ENCODE data around the gene IKZF3. TPM values are rescaled to one million over a fixed set of nuclear protein-coding genes. Genes with fewer than 3 reads are reported as not detected.

IKZF3 gene
- total and polyA plus RNA-seq, 10 of the 15 experiments (the other 5 are each of a cell fraction or from before 2014, with no cell fraction given): 5.5 to 98.2 (median 47.6) TPM

GRCh38 chr17:39729280-39729851 is 134.7 kb downstream of the IKZF3 start (continued):
- TF ChIP-seq MEF2A (IDR thresholded peaks at IDR 0.05; ENCODE audit: insufficient read depth, low read depth, low read length): no peak
- TF ChIP-seq RCOR1 (conservative IDR thresholded peaks at IDR 0.05; ENCODE audit: low read depth, low read length): no peak
- no peak for TF ChIP-seq HDAC2 (IDR thresholded peaks at IDR 0.05)

GRCh38 chr17:39727556-39727955 is 136.6 kb downstream of the IKZF3 start:
- RAD21 ChIA-PET (ENCODE audit: unreplicated experiment): no interaction called here
- 76% methylated on average over 10 of the region's 10 CpGs for WGBS (ENCODE audit: insufficient coverage, insufficient replicate concordance, low lambda C conversion rate, missing lambda C conversion rate)
- peaks cover 7% of the 10 kb centered on the region for H3K79me2 ChIP-seq (ENCODE audit: control insufficient read depth, insufficient read depth, low read length)
- SMC1A ChIA-PET (ENCODE audit: uncharacterized antibody, unreplicated experiment): no interaction called here
- no peak overlapping the region for H3K9ac ChIP-seq (ENCODE audit: control insufficient read depth, insufficient read depth, low read length)
- FAIRE-seq (no peak), DNase-seq (ENCODE audit: low read depth, low spot score) (no peak), ATAC-seq (no peak)
- intact Hi-C loops (cut with micrococcal nuclease; ENCODE audit: unreplicated experiment) (no loop called here), in situ Hi-C loops (cut with MboI) (no loop called here)
- H4K20me1 ChIP-seq (ENCODE audit: control insufficient read depth, insufficient read depth): no peaks in the 10 kb centered on the region
- POLR2A ChIA-PET: no interaction called here
- CTCF ChIA-PET: interaction anchor here (5.6 kb wide), 1 partner anchor 74 kb away, joined by 53 read pairs; no protein-coding TSS in a partner anchor
- no peaks in the 10 kb centered on the region for H3K9me3 ChIP-seq (replicated peaks; ENCODE audit: control insufficient read depth, insufficient read depth, low read length)
- H3K27me3 ChIP-seq (replicated peaks in 1 of 2; ENCODE audit: control insufficient read depth in 2 of 2, insufficient read depth in 2 of 2, low read length in 1 of 2): no peaks in the 10 kb centered on the region
- peaks cover 3% of the 10 kb centered on the region; the same call in 1 of the 2 replicates for H3K4me1 ChIP-seq (ENCODE audit: control insufficient read depth, insufficient read depth, low read length)
- 0 out of 4 replicates have a peak, but pooled peaks cover 0 to 3% of the 10 kb centered on the region in 2 experiments for H3K36me3 ChIP-seq (ENCODE audit: control insufficient read depth in 2 of 2, insufficient read depth in 2 of 2, low read length in 1 of 2)
- no peak overlapping the region for H2AFZ ChIP-seq (ENCODE audit: control insufficient read depth, low read depth, low read length)
- no peak overlapping the region for H3K27ac ChIP-seq (ENCODE audit: control insufficient read depth, insufficient read depth)
- H3K4me3 ChIP-seq: no peak overlapping the region
- BruUV-seq (replicated peaks): no TSS peak
- H3K4me2 ChIP-seq (ENCODE audit: control insufficient read depth, insufficient read depth): no peak overlapping the region
- TF ChIP-seq ASH2L (IDR thresholded peaks at IDR 0.05; ENCODE audit: borderline replicate concordance, low read depth): no peak
- no peak for TF ChIP-seq TCF7 (IDR thresholded peaks at IDR 0.05; ENCODE audit: borderline replicate concordance)
- TF ChIP-seq, protein P1, sequence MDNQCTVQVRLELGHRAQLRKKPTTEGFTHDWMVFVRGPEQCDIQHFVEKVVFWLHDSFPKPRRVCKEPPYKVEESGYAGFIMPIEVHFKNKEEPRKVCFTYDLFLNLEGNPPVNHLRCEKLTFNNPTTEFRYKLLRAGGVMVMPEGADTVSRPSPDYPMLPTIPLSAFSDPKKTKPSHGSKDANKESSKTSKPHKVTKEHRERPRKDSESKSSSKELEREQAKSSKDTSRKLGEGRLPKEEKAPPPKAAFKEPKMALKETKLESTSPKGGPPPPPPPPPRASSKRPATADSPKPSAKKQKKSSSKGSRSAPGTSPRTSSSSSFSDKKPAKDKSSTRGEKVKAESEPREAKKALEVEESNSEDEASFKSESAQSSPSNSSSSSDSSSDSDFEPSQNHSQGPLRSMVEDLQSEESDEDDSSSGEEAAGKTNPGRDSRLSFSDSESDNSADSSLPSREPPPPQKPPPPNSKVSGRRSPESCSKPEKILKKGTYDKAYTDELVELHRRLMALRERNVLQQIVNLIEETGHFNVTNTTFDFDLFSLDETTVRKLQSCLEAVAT (IDR thresholded peaks at IDR 0.05): no peak
- TF ChIP-seq, protein P2, sequence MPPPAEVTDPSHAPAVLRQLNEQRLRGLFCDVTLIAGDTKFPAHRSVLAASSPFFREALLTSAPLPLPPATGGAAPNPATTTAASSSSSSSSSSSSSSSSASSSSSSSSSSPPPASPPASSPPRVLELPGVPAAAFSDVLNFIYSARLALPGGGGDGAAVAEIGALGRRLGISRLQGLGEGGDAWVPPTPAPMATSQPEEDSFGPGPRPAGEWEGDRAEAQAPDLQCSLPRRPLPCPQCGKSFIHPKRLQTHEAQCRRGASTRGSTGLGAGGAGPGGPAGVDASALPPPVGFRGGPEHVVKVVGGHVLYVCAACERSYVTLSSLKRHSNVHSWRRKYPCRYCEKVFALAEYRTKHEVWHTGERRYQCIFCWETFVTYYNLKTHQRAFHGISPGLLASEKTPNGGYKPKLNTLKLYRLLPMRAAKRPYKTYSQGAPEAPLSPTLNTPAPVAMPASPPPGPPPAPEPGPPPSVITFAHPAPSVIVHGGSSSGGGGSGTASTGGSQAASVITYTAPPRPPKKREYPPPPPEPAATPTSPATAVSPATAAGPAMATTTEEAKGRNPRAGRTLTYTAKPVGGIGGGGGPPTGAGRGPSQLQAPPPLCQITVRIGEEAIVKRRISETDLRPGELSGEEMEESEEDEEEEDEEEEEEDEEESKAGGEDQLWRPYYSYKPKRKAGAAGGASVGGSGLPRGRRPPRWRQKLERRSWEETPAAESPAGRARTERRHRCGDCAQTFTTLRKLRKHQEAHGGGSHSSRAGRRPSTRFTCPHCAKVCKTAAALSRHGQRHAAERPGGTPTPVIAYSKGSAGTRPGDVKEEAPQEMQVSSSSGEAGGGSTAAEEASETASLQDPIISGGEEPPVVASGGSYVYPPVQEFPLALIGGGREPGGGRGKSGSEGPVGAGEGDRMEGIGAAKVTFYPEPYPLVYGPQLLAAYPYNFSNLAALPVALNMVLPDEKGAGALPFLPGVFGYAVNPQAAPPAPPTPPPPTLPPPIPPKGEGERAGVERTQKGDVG (CRISPR knock-in tag; IDR thresholded peaks at IDR 0.05): no peak
- TF ChIP-seq CBFB (IDR thresholded peaks at IDR 0.05; ENCODE audit: low read depth): no peak
- TF ChIP-seq MEF2B (IDR thresholded peaks at IDR 0.05; ENCODE audit: partially characterized antibody, poor library complexity, severe bottlenecking): no peak
- no peak for TF ChIP-seq ETV6 (conservative IDR thresholded peaks at IDR 0.05 in 1 of 2, IDR thresholded peaks at IDR 0.05 in 1 of 2; ENCODE audit: borderline replicate concordance in 1 of 2, low read depth in 1 of 2)
- TF ChIP-seq, protein P3, sequence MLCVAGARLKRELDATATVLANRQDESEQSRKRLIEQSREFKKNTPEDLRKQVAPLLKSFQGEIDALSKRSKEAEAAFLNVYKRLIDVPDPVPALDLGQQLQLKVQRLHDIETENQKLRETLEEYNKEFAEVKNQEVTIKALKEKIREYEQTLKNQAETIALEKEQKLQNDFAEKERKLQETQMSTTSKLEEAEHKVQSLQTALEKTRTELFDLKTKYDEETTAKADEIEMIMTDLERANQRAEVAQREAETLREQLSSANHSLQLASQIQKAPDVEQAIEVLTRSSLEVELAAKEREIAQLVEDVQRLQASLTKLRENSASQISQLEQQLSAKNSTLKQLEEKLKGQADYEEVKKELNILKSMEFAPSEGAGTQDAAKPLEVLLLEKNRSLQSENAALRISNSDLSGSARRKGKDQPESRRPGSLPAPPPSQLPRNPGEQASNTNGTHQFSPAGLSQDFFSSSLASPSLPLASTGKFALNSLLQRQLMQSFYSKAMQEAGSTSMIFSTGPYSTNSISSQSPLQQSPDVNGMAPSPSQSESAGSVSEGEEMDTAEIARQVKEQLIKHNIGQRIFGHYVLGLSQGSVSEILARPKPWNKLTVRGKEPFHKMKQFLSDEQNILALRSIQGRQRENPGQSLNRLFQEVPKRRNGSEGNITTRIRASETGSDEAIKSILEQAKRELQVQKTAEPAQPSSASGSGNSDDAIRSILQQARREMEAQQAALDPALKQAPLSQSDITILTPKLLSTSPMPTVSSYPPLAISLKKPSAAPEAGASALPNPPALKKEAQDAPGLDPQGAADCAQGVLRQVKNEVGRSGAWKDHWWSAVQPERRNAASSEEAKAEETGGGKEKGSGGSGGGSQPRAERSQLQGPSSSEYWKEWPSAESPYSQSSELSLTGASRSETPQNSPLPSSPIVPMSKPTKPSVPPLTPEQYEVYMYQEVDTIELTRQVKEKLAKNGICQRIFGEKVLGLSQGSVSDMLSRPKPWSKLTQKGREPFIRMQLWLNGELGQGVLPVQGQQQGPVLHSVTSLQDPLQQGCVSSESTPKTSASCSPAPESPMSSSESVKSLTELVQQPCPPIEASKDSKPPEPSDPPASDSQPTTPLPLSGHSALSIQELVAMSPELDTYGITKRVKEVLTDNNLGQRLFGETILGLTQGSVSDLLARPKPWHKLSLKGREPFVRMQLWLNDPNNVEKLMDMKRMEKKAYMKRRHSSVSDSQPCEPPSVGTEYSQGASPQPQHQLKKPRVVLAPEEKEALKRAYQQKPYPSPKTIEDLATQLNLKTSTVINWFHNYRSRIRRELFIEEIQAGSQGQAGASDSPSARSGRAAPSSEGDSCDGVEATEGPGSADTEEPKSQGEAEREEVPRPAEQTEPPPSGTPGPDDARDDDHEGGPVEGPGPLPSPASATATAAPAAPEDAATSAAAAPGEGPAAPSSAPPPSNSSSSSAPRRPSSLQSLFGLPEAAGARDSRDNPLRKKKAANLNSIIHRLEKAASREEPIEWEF (IDR thresholded peaks at IDR 0.05; ENCODE audit: insufficient replicate concordance, low read depth, low read length): no peak
- TF ChIP-seq WRNIP1 (IDR thresholded peaks at IDR 0.05; ENCODE audit: borderline replicate concordance, low read depth, low read length): no peak
- TF ChIP-seq ZNF24 (IDR thresholded peaks at IDR 0.05): no peak
